Fibroblast of the conjunctiva (primary cell): Measurements from ENCODE around the gene SPRN.
"Not testable (repeated sequence)": the region's sequence is repeated elsewhere in the genome, so short reads cannot be mapped to it uniquely, and the experiment has no call there.

Source experiments
- DNase-seq: peaks from one replicate; pipeline ENCODE4 v3.0.0-alpha.2; 2010; ENCODE audit warnings: low read depth

The SPRN gene

GRCh38 chr10:133405272-133405671 lies 19.2 kb downstream of the SPRN start:
- DNase-seq, result no peak

DNA sequence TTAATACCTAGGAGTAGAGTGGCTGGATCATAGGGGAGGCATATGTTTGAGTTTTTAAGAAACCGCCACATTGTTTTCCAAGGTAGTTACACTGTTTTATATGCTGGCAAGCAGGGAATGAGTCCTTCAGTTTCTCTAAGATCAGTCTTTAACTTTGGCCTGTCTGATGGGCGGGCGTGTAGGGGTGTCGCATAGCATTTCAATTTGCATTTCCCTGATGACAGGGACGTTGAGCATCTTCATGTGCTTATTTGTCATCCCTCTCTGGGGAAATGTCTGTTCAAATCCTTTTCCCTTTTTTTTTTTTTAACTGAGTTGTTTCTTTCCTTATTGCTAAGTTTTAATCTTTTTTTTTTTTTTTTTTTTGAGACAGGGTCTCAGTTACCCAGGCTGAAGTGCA lies 20.6 kb downstream of the SPRN start:
- DNase-seq, result no peak

- DNase-seq, result no peak
These were observed 21.1 kb downstream of the SPRN start for GRCh38 chr10:133403359-133403758.

- no peak for DNase-seq
These were observed 22.3 kb downstream of the SPRN start for GRCh38 chr10:133401981-133402725.

GRCh38 chr10:133401500-133401899 lies 22.9 kb downstream of the SPRN start:
- DNase-seq, result no peak

GRCh38 chr10:133400624-133401424 lies 23.6 kb downstream of the SPRN start:
- no peak for DNase-seq

- DNase-seq, result no peak
These were observed 25.3 kb downstream of the SPRN start for GRCh38 chr10:133399123-133399601.

GRCh38 chr10:133397938-133398337 lies 26.5 kb downstream of the SPRN start:
- DNase-seq, result no peak

GRCh38 chr10:133396035-133396624 lies 28.3 kb downstream of the SPRN start:
- no peak for DNase-seq

DNA sequence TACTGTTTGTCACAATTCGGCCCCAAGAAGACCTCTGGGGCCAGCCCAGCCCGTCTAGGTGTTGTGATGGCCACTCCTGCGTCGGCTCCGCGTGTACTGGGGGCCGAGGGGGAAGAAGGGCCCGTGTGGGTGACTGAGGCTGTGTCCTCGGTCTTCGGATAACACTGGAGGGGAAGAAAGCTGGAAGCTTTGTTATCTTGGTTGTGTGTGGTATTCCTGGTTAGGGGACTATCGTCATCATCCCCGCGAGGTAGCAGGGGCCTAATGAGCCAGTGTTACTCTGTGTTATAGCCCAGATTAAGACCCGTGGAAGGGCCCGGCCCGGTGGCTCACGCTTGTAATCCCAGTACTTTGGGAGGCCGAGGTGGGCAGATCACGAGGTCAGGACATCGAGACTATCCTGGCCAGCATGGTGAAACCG lies 29.6 kb downstream of the SPRN start:
- no peak for DNase-seq

DNA sequence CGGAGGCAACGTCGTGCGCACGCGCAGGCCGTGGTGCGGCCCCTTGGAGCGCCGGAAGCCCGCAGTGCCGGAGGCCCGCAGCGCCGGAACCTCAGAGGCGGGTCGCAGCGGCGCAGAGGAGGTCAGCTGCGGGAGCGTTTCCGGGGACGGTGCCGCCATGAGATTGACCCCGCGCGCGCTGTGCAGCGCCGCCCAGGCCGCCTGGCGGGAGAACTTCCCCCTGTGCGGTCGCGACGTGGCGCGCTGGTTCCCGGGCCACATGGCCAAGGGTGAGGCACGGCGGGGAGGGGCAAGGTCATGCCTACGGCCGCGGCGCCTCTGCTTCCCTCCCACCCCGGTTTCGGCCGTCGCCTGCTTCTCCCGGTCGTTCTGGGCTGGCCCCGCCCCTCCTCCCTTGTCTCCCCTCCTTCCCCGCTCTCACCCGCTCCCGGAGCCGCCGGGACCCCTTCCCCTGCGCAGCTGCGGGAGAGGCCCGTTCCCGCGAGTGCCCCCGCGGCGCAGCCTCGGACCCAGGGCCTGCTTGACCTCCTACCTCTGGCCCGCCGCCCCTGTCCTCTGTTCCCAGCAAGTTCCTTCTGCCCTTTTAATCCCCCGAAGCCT lies 30.3 kb downstream of the SPRN start, which contains the start of gene MTG1:
TSS of gene MTG1 (plus strand) at position 94 of the 600 bp plus-strand sequence. CDS start at position 158, 64 bp downstream.
- peak; percentile 83 for DNase-seq

DNA sequence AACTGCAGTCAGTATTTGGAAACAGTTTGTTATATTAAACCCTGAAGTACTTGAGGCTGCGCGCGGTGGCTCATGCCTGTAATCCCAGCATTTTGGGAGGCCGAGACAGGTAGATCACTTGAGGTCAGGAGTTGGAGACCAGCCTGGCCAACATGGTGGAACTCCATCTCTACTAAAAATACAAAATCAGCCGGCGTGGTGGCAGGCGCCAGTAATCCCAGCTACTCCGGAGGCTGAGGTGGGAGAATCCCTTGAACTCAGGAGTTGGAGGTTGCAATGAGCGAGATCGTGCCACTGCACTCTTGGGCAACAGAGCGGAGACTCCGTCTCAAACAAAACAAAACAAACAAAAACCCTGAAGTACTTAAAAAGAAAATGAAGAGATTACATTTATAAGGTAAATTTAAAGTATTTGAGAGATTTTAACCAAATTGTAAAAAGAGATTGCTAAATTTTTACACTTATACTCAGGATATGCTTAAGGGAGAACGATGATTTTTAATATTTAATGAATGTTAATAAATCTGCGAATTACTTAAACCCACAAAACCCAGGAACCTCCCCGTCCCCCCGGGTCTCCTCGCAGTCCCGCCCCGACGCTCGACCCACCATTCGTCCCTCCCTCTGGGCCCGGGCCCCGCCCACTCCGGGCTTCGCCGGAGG lies 30.9 kb downstream of the SPRN start:
- DNase-seq, result no peak

- DNase-seq, result no peak
These were observed 32.5 kb downstream of the SPRN start for GRCh38 chr10:133391761-133392518.

GRCh38 chr10:133391249-133391635 lies 33.2 kb downstream of the SPRN start:
- DNase-seq, result no peak

DNA sequence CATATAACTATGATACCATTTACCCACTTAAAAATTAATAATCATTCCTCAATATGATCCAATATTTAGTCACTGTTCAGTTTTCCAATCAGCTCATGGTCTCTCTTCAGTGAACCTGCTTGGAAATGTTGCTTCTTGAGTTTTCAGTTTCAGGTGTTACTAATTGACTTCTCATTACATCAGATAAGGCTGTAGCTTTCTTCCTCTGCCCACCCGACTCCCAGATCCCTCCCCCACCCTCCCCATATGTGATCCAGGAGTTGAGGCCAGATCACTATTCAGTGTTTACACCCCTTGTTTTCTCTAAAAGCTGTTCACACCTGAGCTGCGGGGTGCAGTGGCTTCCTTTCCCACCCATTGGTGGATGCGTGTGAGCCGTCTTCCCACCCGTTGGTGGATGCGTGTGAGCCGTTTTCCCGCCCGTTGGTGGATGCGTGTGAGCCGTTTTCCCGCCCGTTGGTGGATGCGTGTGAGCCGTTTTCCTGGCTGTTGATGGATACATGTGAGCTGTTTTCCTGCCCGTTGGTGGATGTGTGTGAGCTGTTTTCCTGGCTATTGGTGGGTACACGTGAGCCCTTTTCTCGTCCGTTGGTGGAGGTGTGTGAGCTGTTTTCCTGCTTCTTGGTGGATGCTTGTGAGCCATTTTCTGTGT lies 33.7 kb downstream of the SPRN start:
- no peak for DNase-seq

- no peak for DNase-seq
These were observed 35.2 kb downstream of the SPRN start for GRCh38 chr10:133388973-133389818.

GRCh38 chr10:133388236-133388972 lies 36.0 kb downstream of the SPRN start:
- DNase-seq, result no peak

- DNase-seq, result not testable (repeated sequence)
These were observed 37.5 kb downstream of the SPRN start for GRCh38 chr10:133386951-133387350.

GRCh38 chr10:133385214-133385613 lies 39.2 kb downstream of the SPRN start:
- DNase-seq, result no peak
